ENCODE results near the gene TSHB. TPM values are rescaled to one million over a fixed set of nuclear protein-coding genes. Genes with fewer than 3 reads are reported as not detected.
"Not testable (repeated sequence)": the region's sequence is repeated elsewhere in the genome, so short reads cannot be mapped to it uniquely, and the experiment has no call there.

Gene TSHB
- total RNA-seq, 1 donor from 2014 or later, result not detected

GRCh38 chr1:115006191-115006590 is 23.4 kb upstream of the TSHB start:
- Histone ChIP-seq H3K36me3 (no peaks in the 10 kb centered on the region), H3K27me3 (no peaks in the 10 kb centered on the region), H3K27ac (no peak overlapping the region), H3K4me1 (no peaks in the 10 kb centered on the region), H3K9me3 (no peaks in the 10 kb centered on the region), H3K4me3 (no peak overlapping the region)
- no peak for TF ChIP-seq CTCF (IDR thresholded peaks at IDR 0.05)
- no peak for TF ChIP-seq POLR2A (IDR thresholded peaks at IDR 0.05)
- TF ChIP-seq POLR2AphosphoS5 (IDR thresholded peaks at IDR 0.05; ENCODE audit: insufficient read depth in 1 of 2, low read depth in 1 of 2), result no peak
- intact Hi-C loops (cut with DNase I), result no loop called here
- DNase-seq (ENCODE audit: extremely low spot score in 2 of 2), result no peak

- H3K4me3 ChIP-seq, result no peak overlapping the region
These were observed 17.6 kb upstream of the TSHB start for GRCh38 chr1:115012006-115012405.

GRCh38 chr1:115012434-115012833 is 17.2 kb upstream of the TSHB start:
- TF ChIP-seq POLR2AphosphoS5 (IDR thresholded peaks at IDR 0.05; ENCODE audit: insufficient read depth in 1 of 2, low read depth in 1 of 2), result no peak
- TF ChIP-seq CTCF (IDR thresholded peaks at IDR 0.05), result no peak
- TF ChIP-seq POLR2A (IDR thresholded peaks at IDR 0.05), result no peak
- no peaks in the 10 kb centered on the region for H3K27me3 ChIP-seq
- H3K27ac ChIP-seq, result no peak overlapping the region
- H3K4me3 ChIP-seq, result no peak overlapping the region
- H3K36me3 ChIP-seq, result no peaks in the 10 kb centered on the region
- no peak for DNase-seq (ENCODE audit: extremely low spot score in 2 of 2)
- H3K9me3 ChIP-seq, result no peaks in the 10 kb centered on the region
- intact Hi-C loops (cut with DNase I), result no loop called here
- H3K4me1 ChIP-seq, result no peaks in the 10 kb centered on the region

More at GRCh38 chr1:115012006-115012405, 17.6 kb upstream of the TSHB start:
- Histone ChIP-seq H3K9me3 (no peaks in the 10 kb centered on the region), H3K4me1 (no peaks in the 10 kb centered on the region), H3K27ac (no peak overlapping the region), H3K36me3 (no peaks in the 10 kb centered on the region), H3K27me3 (no peaks in the 10 kb centered on the region)
- no peak for TF ChIP-seq CTCF (IDR thresholded peaks at IDR 0.05)
- TF ChIP-seq POLR2AphosphoS5 (IDR thresholded peaks at IDR 0.05; ENCODE audit: insufficient read depth in 1 of 2, low read depth in 1 of 2), result no peak
- no peak for TF ChIP-seq POLR2A (IDR thresholded peaks at IDR 0.05)
- intact Hi-C loops (cut with DNase I), result no loop called here
- DNase-seq (ENCODE audit: extremely low spot score in 2 of 2), result no peak

- Histone ChIP-seq H3K36me3 (no peaks in the 10 kb centered on the region), H3K4me3 (no peak overlapping the region), H3K27ac (no peak overlapping the region), H3K27me3 (no peaks in the 10 kb centered on the region), H3K9me3 (no peaks in the 10 kb centered on the region), H3K4me1 (no peaks in the 10 kb centered on the region)
- intact Hi-C loops (cut with DNase I), result no loop called here
- DNase-seq (ENCODE audit: extremely low spot score in 2 of 2), result no peak
- no peak for TF ChIP-seq POLR2AphosphoS5 (IDR thresholded peaks at IDR 0.05; ENCODE audit: insufficient read depth in 1 of 2, low read depth in 1 of 2)
- no peak for TF ChIP-seq POLR2A (IDR thresholded peaks at IDR 0.05)
- TF ChIP-seq CTCF (IDR thresholded peaks at IDR 0.05), result no peak
These were observed 15.8 kb upstream of the TSHB start for GRCh38 chr1:115013792-115014191.

- H3K36me3 ChIP-seq; H3K27ac ChIP-seq; H3K27me3 ChIP-seq; DNase-seq (ENCODE audit: extremely low spot score in 2 of 2); intact Hi-C loops (cut with DNase I); H3K4me1 ChIP-seq; H3K9me3 ChIP-seq; H3K4me3 ChIP-seq: not testable (repeated sequence)
These were observed 10.1 kb upstream of the TSHB start for GRCh38 chr1:115019549-115019948.

- no peaks in the 10 kb centered on the region for H3K27me3 ChIP-seq
- H3K4me1 ChIP-seq, result no peaks in the 10 kb centered on the region
- no peak for TF ChIP-seq POLR2AphosphoS5 (IDR thresholded peaks at IDR 0.05; ENCODE audit: insufficient read depth in 1 of 2, low read depth in 1 of 2)
- no peak for TF ChIP-seq CTCF (IDR thresholded peaks at IDR 0.05)
- TF ChIP-seq POLR2A (IDR thresholded peaks at IDR 0.05), result no peak
- intact Hi-C loops (cut with DNase I), result no loop called here
- no peak overlapping the region for H3K27ac ChIP-seq
- no peak for DNase-seq (ENCODE audit: extremely low spot score in 2 of 2)
- H3K4me3 ChIP-seq, result no peak overlapping the region
- H3K9me3 ChIP-seq, result no peaks in the 10 kb centered on the region
- H3K36me3 ChIP-seq, result no peaks in the 10 kb centered on the region
These were observed 8.5 kb upstream of the TSHB start for GRCh38 chr1:115021145-115021544.

Measured in vagina (tissue), 2 donors.